ENCODE results near the gene TRIM47.

- TF ChIP-seq CTCF (IDR thresholded peaks at IDR 0.05), result no peak
- no peak for TF ChIP-seq POLR2A (IDR thresholded peaks at IDR 0.05)
These were observed 32.3 kb downstream of the TRIM47 start for GRCh38 chr17:75845933-75846691.

All from stomach (tissue), 4 donors.